ENCODE measurements around the gene MCTP1. TPM values are rescaled to one million over a fixed set of nuclear protein-coding genes. Genes with fewer than 3 reads are reported as not detected.
"Not testable (repeated sequence)": the region's sequence is repeated elsewhere in the genome, so short reads cannot be mapped to it uniquely, and the experiment has no call there.

Gene MCTP1
- total RNA-seq, 2 donors from 2014 or later: 4.6 to 7.0 TPM

GRCh38 chr5:95149387-95149786 is 135.5 kb downstream of the MCTP1 start:
- peak; percentile 35 for ATAC-seq
- intact Hi-C loops (cut with DNase I, micrococcal nuclease): no loop called here
- no peak for DNase-seq

- ATAC-seq (no peak), DNase-seq (no peak)
- intact Hi-C loops (cut with DNase I, micrococcal nuclease): no loop called here
Measured at GRCh38 chr5:95148453-95148852, 136.4 kb downstream of the MCTP1 start.

- DNase-seq; intact Hi-C loops (cut with DNase I, micrococcal nuclease); ATAC-seq: not testable (repeated sequence)
Measured at GRCh38 chr5:95143858-95144257, 141.0 kb downstream of the MCTP1 start.

GRCh38 chr5:95142145-95142544 is 142.7 kb downstream of the MCTP1 start:
- DNase-seq (no peak), ATAC-seq (no peak)
- intact Hi-C loops (cut with DNase I, micrococcal nuclease): no loop called here

GRCh38 chr5:95141141-95141540 is 143.8 kb downstream of the MCTP1 start:
- DNase-seq: no peak
- ATAC-seq: no peak
- intact Hi-C loops (cut with DNase I, micrococcal nuclease): no loop called here

GRCh38 chr5:95134326-95134725 is 150.6 kb downstream of the MCTP1 start:
- ATAC-seq (no peak), DNase-seq (no peak)
- intact Hi-C loops (cut with DNase I, micrococcal nuclease): no loop called here

- intact Hi-C loops (cut with DNase I, micrococcal nuclease): no loop called here
- ATAC-seq (no peak), DNase-seq (no peak)
Measured at GRCh38 chr5:95132096-95132495, 152.8 kb downstream of the MCTP1 start.

GRCh38 chr5:95130941-95131340 is 154.0 kb downstream of the MCTP1 start:
- DNase-seq (no peak), ATAC-seq (no peak)
- intact Hi-C loops (cut with DNase I, micrococcal nuclease): no loop called here

GRCh38 chr5:95124731-95125130 is 160.2 kb downstream of the MCTP1 start:
- intact Hi-C loops (cut with DNase I, micrococcal nuclease): no loop called here
- no peak for ATAC-seq
- DNase-seq: no peak

GRCh38 chr5:95124101-95124500 is 160.8 kb downstream of the MCTP1 start:
- ATAC-seq (no peak), DNase-seq (no peak)
- intact Hi-C loops (cut with DNase I, micrococcal nuclease): no loop called here

- DNase-seq (no peak), ATAC-seq (no peak)
- intact Hi-C loops (cut with DNase I, micrococcal nuclease): no loop called here
Measured at GRCh38 chr5:95114902-95115301, 170.0 kb downstream of the MCTP1 start.

- DNase-seq (no peak), ATAC-seq (no peak)
- intact Hi-C loops (cut with DNase I, micrococcal nuclease): no loop called here
Measured at GRCh38 chr5:95114305-95114704, 170.6 kb downstream of the MCTP1 start.

- DNase-seq (no peak), ATAC-seq (no peak)
- intact Hi-C loops (cut with DNase I, micrococcal nuclease): no loop called here
Measured at GRCh38 chr5:95113489-95113888, 171.4 kb downstream of the MCTP1 start.

GRCh38 chr5:95111141-95111540 is 173.8 kb downstream of the MCTP1 start:
- DNase-seq: no peak
- no peak for ATAC-seq
- intact Hi-C loops (cut with DNase I, micrococcal nuclease): no loop called here

- ATAC-seq: no peak
- intact Hi-C loops (cut with DNase I, micrococcal nuclease): no loop called here
- DNase-seq: no peak
Measured at GRCh38 chr5:95110118-95110517, 174.8 kb downstream of the MCTP1 start.

GRCh38 chr5:95107138-95107537 is 177.8 kb downstream of the MCTP1 start:
- no peak for DNase-seq
- intact Hi-C loops (cut with DNase I, micrococcal nuclease): no loop called here
- ATAC-seq: no peak

GRCh38 chr5:95105638-95106037 is 179.3 kb downstream of the MCTP1 start:
- DNase-seq: no peak
- intact Hi-C loops (cut with DNase I, micrococcal nuclease): no loop called here
- ATAC-seq: no peak

- ATAC-seq (no peak), DNase-seq (no peak)
- intact Hi-C loops (cut with DNase I, micrococcal nuclease): no loop called here
Measured at GRCh38 chr5:95102687-95103086, 182.2 kb downstream of the MCTP1 start.

GRCh38 chr5:95102080-95102479 is 182.8 kb downstream of the MCTP1 start:
- intact Hi-C loops (cut with DNase I, micrococcal nuclease): no loop called here
- DNase-seq (no peak), ATAC-seq (no peak)

GRCh38 chr5:95100551-95100950 is 184.3 kb downstream of the MCTP1 start:
- DNase-seq (no peak), ATAC-seq (no peak)
- intact Hi-C loops (cut with DNase I, micrococcal nuclease): no loop called here

GRCh38 chr5:95098012-95098411 is 186.9 kb downstream of the MCTP1 start:
- DNase-seq (no peak), ATAC-seq (no peak)
- intact Hi-C loops (cut with DNase I, micrococcal nuclease): no loop called here

GRCh38 chr5:95093211-95093610 is 191.7 kb downstream of the MCTP1 start:
- no peak for ATAC-seq
- intact Hi-C loops (cut with DNase I, micrococcal nuclease): no loop called here
- DNase-seq: no peak
